Natural killer cell (primary cell): Measurements from ENCODE around the gene HSF5. TPM values are rescaled to one million over a fixed set of nuclear protein-coding genes. Genes with fewer than 3 reads are reported as not detected.
A peak's percentile ranks its signal among the peaks of the same experiment; 100 is the strongest.

Experiments
- ATAC-seq, 3 donors: fragments of 150-1000 bp in 2 of 3; fragments of 200-7000 bp in 1 of 3; cut with Tn5 transposase; 1 replicate in 1 of 3; 2 replicates in 2 of 3; pipeline ENCODE4 v1.10.0; 2021; ENCODE audit warnings: mild to moderate bottlenecking in 2 of 3, moderate library complexity in 2 of 3
- DNase-seq, 2 donors: peaks; one replicate each; pipeline versions ENCODE4 v3.0.0 to v3.0.0-alpha.2; 2013 to 2021; ENCODE audit warnings: mixed read lengths in 1 of 2
- H3K27ac ChIP-seq: one replicate; pipeline ENCODE4 v1.5.1; 2013; ENCODE audit warnings: mild to moderate bottlenecking, low read length
- H3K27me3 ChIP-seq: one replicate; pipeline ENCODE4 v1.6.1; 2013; ENCODE audit warnings: low read length; ENCODE audit not compliant: control insufficient read depth, insufficient read depth
- H3K36me3 ChIP-seq: one replicate; pipeline ENCODE4 v1.6.1; 2013; ENCODE audit warnings: low read length; ENCODE audit not compliant: control insufficient read depth, insufficient read depth
- H3K4me1 ChIP-seq: one replicate; pipeline ENCODE4 v1.6.1; 2013; ENCODE audit warnings: low read length; ENCODE audit not compliant: control insufficient read depth, insufficient read depth
- H3K4me3 ChIP-seq: one replicate; pipeline ENCODE4 v1.5.1; 2013; ENCODE audit warnings: low read length
- H3K9me3 ChIP-seq: one replicate; pipeline ENCODE4 v1.6.1; 2013; ENCODE audit warnings: low read length; ENCODE audit not compliant: control insufficient read depth, insufficient read depth
- H3K27ac Mint-ChIP-seq, 2 donors: one replicate each; pipeline ENCODE4 v1.8.0; 2022; ENCODE audit warnings: mild to moderate bottlenecking in 2 of 2, mixed read lengths in 2 of 2, moderate library complexity in 1 of 2
- H3K27me3 Mint-ChIP-seq, 2 donors: one replicate each; pipeline ENCODE4 v1.8.0; 2022; ENCODE audit warnings: low read depth in 2 of 2, mixed read lengths in 2 of 2
- H3K36me3 Mint-ChIP-seq: one replicate; pipeline ENCODE4 v1.8.0; 2022; ENCODE audit warnings: mixed read lengths
- H3K4me1 Mint-ChIP-seq, 2 donors: one replicate each; pipeline ENCODE4 v1.8.0; 2022; ENCODE audit warnings: mixed read lengths in 2 of 2
- H3K4me3 Mint-ChIP-seq: one replicate; pipeline ENCODE4 v1.8.0; 2022; ENCODE audit warnings: mild to moderate bottlenecking, moderate library complexity, mixed read lengths
- H3K9me3 Mint-ChIP-seq, 2 donors: one replicate each; pipeline ENCODE4 v1.8.0; 2022; ENCODE audit warnings: mixed read lengths in 2 of 2
- CTCF ChIP-seq: fragments of 200-600 bp; IDR thresholded peaks from one replicate; pipeline ENCODE4 v1.8.0; 2022; ENCODE audit warnings: antibody characterized with exemption
- WGBS: methylation state at CpG from one replicate; pipeline ENCODE4 v1.1.7; 2013; ENCODE audit warnings: missing lambda C conversion rate; ENCODE audit not compliant: insufficient coverage; 5-methylcytosine and 5-hydroxymethylcytosine counted together
- intact Hi-C: fragments of 100-400 bp; cut with micrococcal nuclease; formaldehyde crosslinking; loops from one replicate; pipeline ENCODE4 v1.14.2; 2022
- total RNA-seq, 4 donors: library from RNA; stranded (reverse); fragments of 120-200 nt in 1 of 4; gene quantifications; one replicate each; pipeline versions ENCODE4 v1.2.3 to v1.2.4, GENCODE V29; 2013 to 2022

The HSF5 gene
- total RNA-seq, 3 donors from 2014 or later (not counting 1 experiment from before 2014, with no cell fraction given): 0.45 to 1.00 (median 0.94) TPM

DNA sequence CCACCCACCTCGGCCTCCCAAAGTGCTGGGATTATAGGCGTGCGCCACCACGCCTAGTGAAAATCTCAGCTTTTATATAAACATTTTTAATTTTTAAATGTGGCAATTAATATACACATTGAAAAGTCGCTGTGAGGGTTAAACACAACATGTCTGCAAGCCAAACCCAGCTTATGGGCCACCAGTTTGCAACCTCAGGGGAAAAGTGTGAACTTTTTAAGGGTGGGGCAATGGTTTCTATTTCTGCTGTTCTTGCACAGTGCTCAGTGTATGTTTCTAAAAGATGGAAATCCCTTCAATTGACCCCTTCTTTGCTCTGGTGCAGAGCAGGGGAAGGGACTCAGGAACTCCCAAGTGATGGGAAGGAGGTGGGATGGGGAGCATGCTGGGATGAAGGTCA, 117.9 kb downstream of the HSF5 start:
- no peaks in the 10 kb centered on the region for H3K36me3 ChIP-seq
- no peaks in the 10 kb centered on the region for H3K36me3 Mint-ChIP-seq
- H3K27me3 ChIP-seq: no peaks in the 10 kb centered on the region
- no peaks in the 10 kb centered on the region for H3K9me3 Mint-ChIP-seq
- peak overlapping the region; percentile 77 for H3K4me3 Mint-ChIP-seq
- no peaks in the 10 kb centered on the region for H3K27me3 Mint-ChIP-seq
- H3K9me3 ChIP-seq: no peaks in the 10 kb centered on the region
- DNase-seq: no peak
- no peak overlapping the region for H3K27ac ChIP-seq
- H3K4me1 ChIP-seq: peaks cover 31% of the 10 kb centered on the region
- peak overlapping the region; percentile 75 to 88 for H3K27ac Mint-ChIP-seq
- no peak for TF ChIP-seq CTCF
- 10% methylated on average over 1 of the region's 5 CpGs for WGBS
- intact Hi-C loops: no loop called here
- H3K4me3 ChIP-seq: no peak overlapping the region
- peaks cover 44% of the 10 kb centered on the region in 2 donors for H3K4me1 Mint-ChIP-seq
- ATAC-seq: peak; percentile 63 to 81 (median 69)

Other genes with a start within 250 kb of the HSF5 start
- not detected for gene LPO, start 249.8 kb downstream of the HSF5 start, total RNA-seq
- 1 to 10 TPM in 2 of 3 donors, not detected in 1; 1.8 to 1.9 TPM for gene MPO, start 207.5 kb downstream of the HSF5 start, total RNA-seq
- 100 to 1,000 TPM; 176 to 282 (median 246) TPM for gene TSPOAP1, start 159.6 kb downstream of the HSF5 start, total RNA-seq
- gene SUPT4H1, start 136.2 kb downstream of the HSF5 start, total RNA-seq: 10 to 100 TPM; 55.9 to 68.3 (median 68.1) TPM
- gene RNF43, start 70.9 kb downstream of the HSF5 start, total RNA-seq: 1 to 10 TPM in 2 of 3 donors, under 1 TPM in 1; 0.95 to 1.1 (median 1.0) TPM
- 10 to 100 TPM; 28.4 to 43.4 (median 39.7) TPM for gene MTMR4, start 26.2 kb upstream of the HSF5 start, total RNA-seq
- gene TEX14, start 203.6 kb upstream of the HSF5 start, total RNA-seq: 1 to 10 TPM in 1 of 3 donors, under 1 TPM in 2; 0.29 to 1.1 (median 0.89) TPM
- 10 to 100 TPM; 13.4 to 18.9 (median 17.1) TPM for gene RAD51C, start 204.2 kb upstream of the HSF5 start, total RNA-seq